Measurements from ENCODE around the gene CLK1.
A peak's percentile ranks its signal among the peaks of the same experiment; 100 is the strongest.
"Not testable (repeated sequence)": the region's sequence is repeated elsewhere in the genome, so short reads cannot be mapped to it uniquely, and the experiment has no call there.

The CLK1 gene

GRCh38 chr2:200851398-200852248, 12.8 kb downstream of the CLK1 start:
- DNase-seq (ENCODE audit: low read depth): no peak

- no peak for DNase-seq (ENCODE audit: low read depth)
Measured at GRCh38 chr2:200850512-200851256, 13.8 kb downstream of the CLK1 start.

- no peak for DNase-seq (ENCODE audit: low read depth)
Measured at GRCh38 chr2:200847939-200848338, 16.5 kb downstream of the CLK1 start.

GRCh38 chr2:200847269-200847668, 17.2 kb downstream of the CLK1 start:
- no peak for DNase-seq (ENCODE audit: low read depth)

GRCh38 chr2:200845669-200846325, 18.7 kb downstream of the CLK1 start:
- no peak for DNase-seq (ENCODE audit: low read depth)

GRCh38 chr2:200845194-200845593, 19.3 kb downstream of the CLK1 start:
- DNase-seq (ENCODE audit: low read depth): no peak

GRCh38 chr2:200843993-200844948, 20.2 kb downstream of the CLK1 start:
- DNase-seq (ENCODE audit: low read depth): no peak

- DNase-seq (ENCODE audit: low read depth): no peak
Measured at GRCh38 chr2:200839513-200839912, 24.9 kb downstream of the CLK1 start.

GRCh38 chr2:200834701-200835100, 29.8 kb downstream of the CLK1 start:
- no peak for DNase-seq (ENCODE audit: low read depth)

GRCh38 chr2:200829258-200829655, 35.2 kb downstream of the CLK1 start:
- DNase-seq (ENCODE audit: low read depth): no peak

- DNase-seq (ENCODE audit: low read depth): no peak
Measured at GRCh38 chr2:200828572-200829257, 35.7 kb downstream of the CLK1 start.

- no peak for DNase-seq (ENCODE audit: low read depth)
Measured at GRCh38 chr2:200828104-200828503, 36.4 kb downstream of the CLK1 start.

- no peak for DNase-seq (ENCODE audit: low read depth)
Measured at GRCh38 chr2:200821686-200822245, 42.7 kb downstream of the CLK1 start.

GRCh38 chr2:200820573-200821234, 43.8 kb downstream of the CLK1 start:
- DNase-seq (ENCODE audit: low read depth): no peak

- not testable (repeated sequence) for DNase-seq (ENCODE audit: low read depth)
Measured at GRCh38 chr2:200818732-200819131, 45.7 kb downstream of the CLK1 start.

- no peak for DNase-seq (ENCODE audit: low read depth)
Measured at GRCh38 chr2:200814917-200815316, 49.5 kb downstream of the CLK1 start.

GRCh38 chr2:200814276-200814815, 50.1 kb downstream of the CLK1 start:
- no peak for DNase-seq (ENCODE audit: low read depth)

- peak; percentile 55 for DNase-seq (ENCODE audit: low read depth)
Measured at GRCh38 chr2:200812122-200813022, 52.1 kb downstream of the CLK1 start.

Data from activated gamma-delta T cell treated with anti-CD3 and anti-CD28 coated beads, Interleukin-2, amount 50 U/mL, for 16 hours (primary cell).